Stomach (tissue), 4 donors: ENCODE results near the gene ASTN2.

Source experiments
- CTCF ChIP-seq, 7 experiments: fragments of 450-650 bp in 4 of 7; fragments of 200-600 bp in 3 of 7; sonication (generic) in 3 of 7; IDR thresholded peaks; one replicate each; pipeline ENCODE4 v1.5.1; 2016 to 2019; ENCODE audit warnings: antibody characterized with exemption in 7 of 7, control low read depth in 2 of 7, mild to moderate bottlenecking in 1 of 7
- POLR2A ChIP-seq, 4 donors: fragments of 450-650 bp; IDR thresholded peaks; one replicate each; pipeline ENCODE4 v1.6.1; 2016; ENCODE audit warnings: antibody characterized with exemption in 4 of 4, control low read depth in 2 of 4, mild to moderate bottlenecking in 1 of 4, moderate library complexity in 1 of 4
- POLR2AphosphoS5 ChIP-seq, 3 donors: sonication (generic); formaldehyde crosslinking; IDR thresholded peaks; one replicate each; pipeline ENCODE4 v1.6.1; 2016; ENCODE audit warnings: antibody characterized with exemption in 3 of 3

- TF ChIP-seq POLR2A (IDR thresholded peaks at IDR 0.05) (no peak), POLR2AphosphoS5 (IDR thresholded peaks at IDR 0.05) (no peak), CTCF (IDR thresholded peaks at IDR 0.05) (no peak)
Measured at GRCh38 chr9:117145811-117146490, 268.9 kb downstream of the ASTN2 start.
